Smooth muscle cell (in vitro differentiated cells): ENCODE measurements around the gene PRSS12. TPM values are rescaled to one million over a fixed set of nuclear protein-coding genes. Genes with fewer than 3 reads are reported as not detected.

ENCODE experiments used
- DNase-seq: peaks from one replicate; lab custom pipeline; 2025; ENCODE audit not compliant: unreplicated experiment; lab: John Stamatoyannopoulos, UW
- H2AFZ ChIP-seq: fragments of 200-600 bp; sonication (generic); 2 replicates; pipeline ENCODE4 v1.6.0; 2016; ENCODE audit warnings: antibody characterized with exemption, low read depth, mild to moderate bottlenecking
- H3F3A ChIP-seq: fragments of 200-600 bp; sonication (generic); 2 replicates; pipeline ENCODE4 v1.6.0; 2017; ENCODE audit warnings: antibody characterized with exemption, low read depth
- H3K27ac ChIP-seq: fragments of 200-600 bp; sonication (generic); 2 replicates; pipeline ENCODE4 v1.5.1; 2016; ENCODE audit warnings: low read depth, mild to moderate bottlenecking
- H3K27me3 ChIP-seq: fragments of 200-600 bp; sonication (generic); 2 replicates; pipeline ENCODE4 v1.6.1; 2016; ENCODE audit warnings: low read depth, mild to moderate bottlenecking
- H3K36me3 ChIP-seq: fragments of 200-600 bp; sonication (generic); 2 replicates; pipeline ENCODE4 v1.5.1; 2016; ENCODE audit warnings: low read depth
- H3K4me1 ChIP-seq: fragments of 200-600 bp; sonication (generic); 2 replicates; pipeline ENCODE4 v1.5.1; 2016; ENCODE audit warnings: low read depth
- H3K4me2 ChIP-seq: fragments of 200-600 bp; sonication (generic); 2 replicates; pipeline ENCODE4 v1.6.0; 2016; ENCODE audit warnings: mild to moderate bottlenecking
- H3K4me3 ChIP-seq: fragments of 200-600 bp; sonication (generic); 2 replicates; pipeline ENCODE4 v1.5.1; 2016; ENCODE audit warnings: mild to moderate bottlenecking
- H3K79me2 ChIP-seq: fragments of 200-600 bp; sonication (generic); 2 replicates; pipeline ENCODE4 v1.6.0; 2016; ENCODE audit warnings: low read depth, mild to moderate bottlenecking
- H3K9ac ChIP-seq: fragments of 200-600 bp; sonication (generic); 2 replicates; pipeline ENCODE4 v1.6.0; 2016; ENCODE audit warnings: low read depth
- H3K9me3 ChIP-seq: fragments of 200-600 bp; sonication (generic); replicated peaks from 2 replicates; pipeline ENCODE4 v1.5.1; 2016; ENCODE audit warnings: low read depth
- H4K20me1 ChIP-seq: fragments of 200-600 bp; sonication (generic); 2 replicates; pipeline ENCODE4 v1.6.0; 2016; ENCODE audit warnings: low read depth
- CTCF ChIP-seq: fragments of 200-600 bp; sonication (generic); IDR thresholded peaks from 2 replicates; pipeline ENCODE4 v1.5.1; 2017; ENCODE audit warnings: borderline replicate concordance, mild to moderate bottlenecking, antibody characterized with exemption; ENCODE audit not compliant: insufficient read depth, poor library complexity, severe bottlenecking
- WGBS: methylation state at CpG from one replicate; pipeline ENCODE4 v1.1.7; 2016; ENCODE audit warnings: low lambda C conversion rate; 5-methylcytosine and 5-hydroxymethylcytosine counted together
- polyA plus RNA-seq: library from polyadenylated mRNA; unstranded; fragments of >200 nt; fragmentation: Nextera tagmentation; extraction: Ambion mirVana; gene quantifications from 2 replicates; pipeline ENCODE4 v1.2.1, GENCODE V29; 2016
- total RNA-seq: library from RNA; depleted of rRNA; stranded (reverse); fragments of >200 nt; gene quantifications from 2 replicates; pipeline ENCODE4 v1.2.3, GENCODE V29; 2014

PRSS12 gene
- total and polyA plus RNA-seq, 2 experiments from 2014 or later, result 9.9 to 24.5 TPM

DNA sequence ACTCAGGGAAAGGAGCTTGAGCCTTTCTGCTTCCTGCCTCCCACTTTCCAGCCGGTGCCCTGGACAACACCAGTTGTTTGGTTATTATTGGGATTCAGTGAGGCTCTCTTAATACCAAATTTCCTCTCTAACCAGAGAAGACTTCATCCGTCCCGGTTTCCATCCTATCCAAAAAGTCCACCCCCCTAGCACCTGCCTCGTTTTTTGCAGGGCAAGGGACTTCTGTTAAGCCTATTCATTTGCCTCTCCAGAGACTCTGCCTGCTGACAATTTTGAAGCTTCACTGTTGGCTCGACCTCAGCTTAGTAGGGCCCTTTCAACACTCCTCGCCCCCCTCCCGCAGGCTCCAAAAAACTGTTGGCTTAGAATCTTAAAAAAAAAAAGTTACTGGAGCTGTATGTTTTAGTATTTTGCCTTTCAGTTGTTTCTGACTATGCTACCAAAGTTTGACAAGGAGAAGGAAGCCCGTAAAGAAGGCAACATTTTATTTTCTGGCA lies 779 bp upstream of the PRSS12 start:
- Histone ChIP-seq H3K27ac (no peak overlapping the region), H3K4me3 (peak overlapping the region; percentile 70), H3K79me2 (no peaks in the 10 kb centered on the region), H4K20me1 (no peaks in the 10 kb centered on the region), H3F3A (no peaks in the 10 kb centered on the region), H3K4me2 (peak overlapping the region; percentile 99), H3K36me3 (no peaks in the 10 kb centered on the region), H3K27me3 (peaks cover 36% of the 10 kb centered on the region), H2AFZ (peak overlapping the region; percentile 98), H3K4me1 (peaks cover 4% of the 10 kb centered on the region), H3K9ac (no peak overlapping the region), H3K9me3 (no peaks in the 10 kb centered on the region)
- no peak for DNase-seq
- TF ChIP-seq CTCF, result no peak
- 51% methylated on average over 8 of the region's 8 CpGs for WGBS

GRCh38 chr4:118351851-118352827 lies 664 bp downstream of the PRSS12 start:
- Histone ChIP-seq H4K20me1 (no peaks in the 10 kb centered on the region), H3K27me3 (peaks cover 36% of the 10 kb centered on the region), H3K36me3 (no peaks in the 10 kb centered on the region), H2AFZ (peak overlapping the region; percentile 98), H3K4me1 (peaks cover 4% of the 10 kb centered on the region), H3K4me3 (peak overlapping the region; percentile 70), H3K27ac (no peak overlapping the region), H3K9me3 (no peaks in the 10 kb centered on the region), H3K4me2 (peak overlapping the region; percentile 99), H3K79me2 (no peaks in the 10 kb centered on the region), H3F3A (no peaks in the 10 kb centered on the region), H3K9ac (peak overlapping the region; percentile 41)
- no peak for DNase-seq
- WGBS, result 4% methylated on average over 66 of the region's 82 CpGs
- TF ChIP-seq CTCF, result no peak

DNA sequence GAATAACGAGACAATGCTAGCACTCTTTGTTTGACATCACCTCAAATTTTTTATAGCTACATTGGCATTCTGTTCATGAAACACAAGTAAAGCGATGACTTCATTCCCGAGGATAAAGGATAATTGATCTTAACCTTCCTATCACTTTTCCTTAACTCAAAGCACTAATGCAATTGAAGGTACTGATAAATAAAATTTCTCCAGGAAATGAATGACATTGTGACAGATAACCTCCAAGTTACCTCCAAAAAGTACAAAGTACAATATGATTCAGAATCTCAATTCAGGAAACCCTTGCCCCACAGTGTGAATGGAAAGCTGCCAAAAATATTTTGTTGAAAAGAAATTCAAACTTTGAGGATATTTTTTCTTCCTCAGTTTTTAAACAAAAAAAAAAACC lies 1.8 kb downstream of the PRSS12 start:
- Histone ChIP-seq H3K27ac (no peak overlapping the region), H3K9me3 (no peaks in the 10 kb centered on the region), H2AFZ (no peak overlapping the region), H3K4me3 (peak overlapping the region; percentile 70), H3K4me2 (peak overlapping the region; percentile 99), H3F3A (no peaks in the 10 kb centered on the region), H4K20me1 (no peaks in the 10 kb centered on the region), H3K27me3 (peaks cover 36% of the 10 kb centered on the region), H3K79me2 (no peaks in the 10 kb centered on the region), H3K4me1 (peaks cover 4% of the 10 kb centered on the region), H3K36me3 (no peaks in the 10 kb centered on the region), H3K9ac (no peak overlapping the region)
- no peak for DNase-seq
- 84% methylated on average over 3 of the region's 3 CpGs for WGBS
- TF ChIP-seq CTCF, result no peak
